ENCODE data around the gene ACAP3.
A peak's percentile ranks its signal among the peaks of the same experiment; 100 is the strongest.

The ACAP3 gene

DNA sequence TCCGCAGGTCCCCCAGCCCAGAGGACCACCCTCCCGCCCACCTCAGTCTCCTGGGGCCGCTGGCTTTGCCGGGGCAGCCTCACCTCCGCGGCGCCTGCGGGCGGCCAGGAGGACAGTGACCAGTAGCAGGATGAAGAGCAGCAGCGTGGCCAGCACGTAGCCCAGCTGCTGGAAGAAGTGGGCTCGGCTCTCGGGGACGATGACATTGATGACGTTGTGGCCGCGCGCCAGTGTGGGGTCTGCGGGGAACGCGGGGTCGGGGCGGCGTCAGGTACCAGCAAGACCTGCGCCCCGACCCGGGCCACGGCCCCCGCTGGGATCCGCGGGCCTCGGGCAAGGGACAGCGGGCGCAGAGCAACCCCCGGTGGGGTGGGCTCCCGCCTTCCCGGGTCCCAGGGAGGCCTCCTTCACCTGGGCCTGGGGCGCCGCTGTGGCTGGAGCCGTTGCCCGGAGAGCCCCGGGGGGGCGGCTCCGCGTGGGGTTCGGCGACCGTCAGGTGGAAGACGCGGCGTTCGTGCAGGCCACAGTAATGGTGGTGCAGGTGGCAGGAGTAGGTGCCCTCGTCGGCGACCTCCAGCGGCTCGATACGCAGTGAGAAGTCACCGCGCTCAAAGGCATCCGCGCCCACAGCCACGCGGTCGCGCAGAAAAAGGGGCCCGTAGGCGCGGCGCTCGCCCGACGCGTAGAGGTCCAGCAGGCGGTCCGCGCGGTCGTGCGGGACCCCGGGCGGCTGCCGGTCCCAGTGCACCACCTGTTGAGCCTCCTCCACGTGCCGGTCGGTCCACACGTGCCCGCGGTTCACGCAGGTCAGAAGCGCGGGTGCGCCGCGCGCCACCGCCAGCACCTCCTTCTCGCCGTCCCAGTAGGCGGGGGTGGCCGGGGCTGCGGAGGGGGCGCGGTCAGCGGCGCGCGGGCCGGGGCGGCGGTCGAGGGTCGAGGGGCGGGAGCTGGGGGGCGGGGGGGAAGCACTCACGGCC, 46.8 kb upstream of the ACAP3 start:
- H3K36me3 ChIP-seq = peaks cover 31% of the 10 kb centered on the region
- no peaks in the 10 kb centered on the region for H3K9me3 ChIP-seq (ENCODE audit: severe bottlenecking)
- H3K27me3 ChIP-seq (ENCODE audit: insufficient read depth, low read depth, severe bottlenecking) = no peaks in the 10 kb centered on the region
- peak overlapping the region; percentile 73 for H3K27ac ChIP-seq
- TF ChIP-seq, protein P1, sequence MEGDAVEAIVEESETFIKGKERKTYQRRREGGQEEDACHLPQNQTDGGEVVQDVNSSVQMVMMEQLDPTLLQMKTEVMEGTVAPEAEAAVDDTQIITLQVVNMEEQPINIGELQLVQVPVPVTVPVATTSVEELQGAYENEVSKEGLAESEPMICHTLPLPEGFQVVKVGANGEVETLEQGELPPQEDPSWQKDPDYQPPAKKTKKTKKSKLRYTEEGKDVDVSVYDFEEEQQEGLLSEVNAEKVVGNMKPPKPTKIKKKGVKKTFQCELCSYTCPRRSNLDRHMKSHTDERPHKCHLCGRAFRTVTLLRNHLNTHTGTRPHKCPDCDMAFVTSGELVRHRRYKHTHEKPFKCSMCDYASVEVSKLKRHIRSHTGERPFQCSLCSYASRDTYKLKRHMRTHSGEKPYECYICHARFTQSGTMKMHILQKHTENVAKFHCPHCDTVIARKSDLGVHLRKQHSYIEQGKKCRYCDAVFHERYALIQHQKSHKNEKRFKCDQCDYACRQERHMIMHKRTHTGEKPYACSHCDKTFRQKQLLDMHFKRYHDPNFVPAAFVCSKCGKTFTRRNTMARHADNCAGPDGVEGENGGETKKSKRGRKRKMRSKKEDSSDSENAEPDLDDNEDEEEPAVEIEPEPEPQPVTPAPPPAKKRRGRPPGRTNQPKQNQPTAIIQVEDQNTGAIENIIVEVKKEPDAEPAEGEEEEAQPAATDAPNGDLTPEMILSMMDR (IDR thresholded peaks at IDR 0.05; ENCODE audit: low read depth, low read length) = no peak
- H3K4me3 ChIP-seq (ENCODE audit: low read depth, low read length) = no peak overlapping the region
- no peak for DNase-seq

DNA sequence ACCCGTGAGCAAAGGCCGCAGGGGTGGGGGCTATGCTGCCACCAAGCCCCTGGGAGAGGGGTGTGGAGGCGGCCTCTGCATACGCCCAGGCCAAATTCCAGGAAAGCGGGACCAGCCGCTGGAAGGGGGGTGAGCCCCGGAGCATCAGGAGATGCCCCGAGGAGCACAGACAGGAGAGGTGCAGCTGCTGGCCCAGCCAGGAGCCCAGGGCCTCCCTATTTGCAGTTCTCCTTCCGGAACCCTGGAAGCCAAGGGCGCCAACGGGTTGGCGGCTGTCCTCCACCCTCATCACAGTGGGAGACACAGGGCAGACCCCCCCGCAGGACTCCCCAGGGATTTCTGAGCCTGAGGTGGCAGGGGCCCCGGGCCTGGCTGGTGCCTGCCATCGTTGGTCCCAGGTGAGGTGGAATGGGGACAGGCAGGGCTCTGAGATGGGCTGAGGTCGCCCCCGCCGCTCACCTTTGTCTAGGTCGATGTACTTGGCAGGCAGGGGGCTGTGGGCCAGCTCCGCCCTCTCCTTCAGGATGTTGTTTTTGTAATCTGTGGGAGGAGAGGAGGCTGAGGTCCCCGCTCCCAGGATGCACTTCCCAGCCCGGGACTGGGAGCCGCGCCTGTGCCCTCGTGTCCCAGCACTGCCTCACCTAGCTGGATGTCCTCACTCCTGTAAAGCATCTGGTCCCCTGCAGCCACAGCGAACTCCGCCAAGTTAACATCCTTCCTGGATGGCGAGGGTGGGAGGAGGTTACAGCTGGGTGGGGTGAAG, 45.8 kb upstream of the ACAP3 start:
- Histone ChIP-seq H3K27me3 (ENCODE audit: insufficient read depth, low read depth, severe bottlenecking) (no peaks in the 10 kb centered on the region), H3K4me3 (ENCODE audit: low read depth, low read length) (no peak overlapping the region), H3K36me3 (peaks cover 31% of the 10 kb centered on the region), H3K27ac (peak overlapping the region; percentile 73), H3K9me3 (ENCODE audit: severe bottlenecking) (no peaks in the 10 kb centered on the region)
- TF ChIP-seq, protein P1 (IDR thresholded peaks at IDR 0.05; ENCODE audit: low read depth, low read length) = no peak
- no peak for DNase-seq

DNA sequence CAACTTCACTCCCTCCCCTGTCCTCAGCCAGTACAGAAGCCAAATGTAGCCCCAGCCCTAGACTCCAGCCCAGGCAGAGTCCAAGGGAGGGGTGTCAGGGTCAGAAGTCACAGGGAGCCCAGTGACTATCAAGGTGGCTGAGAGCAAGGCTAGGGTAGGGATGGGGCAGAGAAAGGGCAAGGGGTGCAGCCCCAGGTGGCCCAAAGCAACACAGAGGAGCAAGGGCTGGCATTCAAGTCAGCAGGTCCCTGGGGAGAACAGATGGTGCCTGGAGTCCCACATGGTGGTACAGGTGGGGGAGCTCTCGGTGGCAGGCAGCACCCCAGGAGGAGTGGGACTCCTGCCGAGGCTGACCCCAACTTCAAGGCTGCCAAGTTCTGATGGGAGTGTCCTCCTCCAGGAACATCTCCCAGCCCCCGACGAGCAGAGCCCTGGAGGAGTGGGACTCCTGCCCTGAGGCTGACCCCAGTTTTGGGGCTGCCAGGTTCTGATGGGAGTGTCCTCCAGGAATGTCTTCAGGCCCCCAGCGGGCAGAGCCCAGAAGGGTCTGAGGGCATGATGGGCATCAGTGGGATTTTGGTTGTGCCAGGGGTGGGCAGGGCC, 45.2 kb upstream of the ACAP3 start:
- H3K27ac ChIP-seq = peak overlapping the region; percentile 73
- H3K9me3 ChIP-seq (ENCODE audit: severe bottlenecking) = no peaks in the 10 kb centered on the region
- no peak for DNase-seq
- no peak overlapping the region for H3K4me3 ChIP-seq (ENCODE audit: low read depth, low read length)
- TF ChIP-seq, protein P1 (IDR thresholded peaks at IDR 0.05; ENCODE audit: low read depth, low read length) = no peak
- H3K36me3 ChIP-seq = peaks cover 31% of the 10 kb centered on the region
- H3K27me3 ChIP-seq (ENCODE audit: insufficient read depth, low read depth, severe bottlenecking) = no peaks in the 10 kb centered on the region

DNA sequence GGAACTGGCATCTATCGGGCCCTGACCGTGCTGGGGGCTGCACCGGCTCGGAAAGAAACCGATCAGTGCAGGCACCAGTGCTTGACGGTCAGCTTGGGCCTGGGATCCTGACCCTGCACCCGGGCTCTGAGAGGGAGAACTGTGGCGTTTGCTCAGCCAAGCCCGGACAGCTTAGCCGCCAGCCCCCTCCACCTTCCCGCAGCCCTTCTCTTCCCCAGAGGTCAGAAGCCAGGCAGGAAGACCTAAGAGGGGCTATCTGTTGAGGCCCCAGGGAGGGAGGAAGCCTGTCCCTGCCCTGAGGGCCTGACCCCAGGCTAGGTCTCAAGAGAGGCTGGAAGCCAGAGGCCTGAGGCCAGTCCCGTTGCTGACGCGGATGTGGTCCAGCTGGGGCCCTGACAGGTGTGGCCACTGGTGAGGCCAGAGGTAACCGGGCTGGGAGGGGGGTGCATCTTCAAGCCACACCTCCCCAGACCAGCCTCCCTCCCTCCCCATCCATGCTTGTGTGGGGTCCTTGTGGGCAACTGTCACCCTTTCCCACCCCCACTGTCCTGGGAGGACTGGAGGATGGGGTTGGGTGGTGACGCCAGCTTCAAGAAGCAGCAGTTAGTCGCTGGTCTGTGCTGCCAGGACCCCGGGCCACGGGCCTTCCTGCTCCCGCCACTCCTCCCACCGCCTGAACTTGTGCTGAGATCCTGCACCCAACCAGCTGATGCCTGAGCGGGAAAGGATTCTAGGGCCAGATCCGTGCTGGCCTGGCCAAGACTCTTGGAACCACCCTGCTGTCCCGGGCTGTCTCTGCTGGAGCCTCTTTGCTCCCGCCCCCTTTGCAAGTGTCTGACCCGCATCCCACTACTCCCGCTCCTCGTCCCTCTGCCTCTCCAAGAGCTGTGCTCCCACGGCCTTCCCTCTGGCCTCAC, 44.0 kb upstream of the ACAP3 start:
- H3K27ac ChIP-seq = peak overlapping the region; percentile 73

More for the DNA sequence above, 44.0 kb upstream of the ACAP3 start:
- Histone ChIP-seq H3K27me3 (ENCODE audit: insufficient read depth, low read depth, severe bottlenecking) (no peaks in the 10 kb centered on the region), H3K9me3 (ENCODE audit: severe bottlenecking) (no peaks in the 10 kb centered on the region), H3K4me3 (ENCODE audit: low read depth, low read length) (no peak overlapping the region), H3K36me3 (peaks cover 36% of the 10 kb centered on the region)
- TF ChIP-seq, protein P1 (IDR thresholded peaks at IDR 0.05; ENCODE audit: low read depth, low read length) = no peak
- DNase-seq = peak; percentile 70
